Stomach (tissue), 9 donors: Measurements from ENCODE around the gene TRIO. TPM values are rescaled to one million over a fixed set of nuclear protein-coding genes. Genes with fewer than 3 reads are reported as not detected.

ENCODE experiments used
- DNase-seq, 2 donors: peaks; one replicate each; pipeline versions ENCODE4 v3.0.0 to v3.0.0-alpha.2; 2013 to 2019
- H3K27ac ChIP-seq, 5 donors: fragments of 200-600 bp in 4 of 5; sonication (generic) in 4 of 5; one replicate each; pipeline ENCODE4 v1.5.1; 2013 to 2019; ENCODE audit warnings: mild to moderate bottlenecking in 1 of 5, moderate library complexity in 1 of 5
- H3K27me3 ChIP-seq, 3 donors: fragments of 200-600 bp; sonication (generic); one replicate each; pipeline ENCODE4 v1.5.1; 2017 to 2019; ENCODE audit warnings: mixed run types in 1 of 3
- H3K36me3 ChIP-seq, 4 donors: fragments of 200-600 bp; sonication (generic); 1 replicate in 3 of 4; 2 replicates in 1 of 4; pipeline ENCODE4 v1.5.1; 2016 to 2019
- H3K4me1 ChIP-seq, 4 donors: fragments of 200-600 bp; sonication (generic); one replicate each; pipeline ENCODE4 v1.5.1; 2016 to 2019
- H3K4me3 ChIP-seq, 4 donors: fragments of 200-600 bp; sonication (generic) in 3 of 4; one replicate each; pipeline ENCODE4 v1.5.1; 2016 to 2019; ENCODE audit warnings: mild to moderate bottlenecking in 1 of 4
- H3K9me3 ChIP-seq, 4 donors: fragments of 200-600 bp; sonication (generic); one replicate each; pipeline ENCODE4 v1.5.1; 2016 to 2019
- EP300 ChIP-seq: sonication (generic); formaldehyde crosslinking; IDR thresholded peaks from one replicate; pipeline ENCODE4 v1.6.1; 2017; ENCODE audit warnings: antibody characterized with exemption
- POLR2A ChIP-seq, 4 donors: fragments of 450-650 bp; IDR thresholded peaks; one replicate each; pipeline ENCODE4 v1.6.1; 2016; ENCODE audit warnings: antibody characterized with exemption in 4 of 4, control low read depth in 2 of 4, mild to moderate bottlenecking in 1 of 4, moderate library complexity in 1 of 4
- POLR2AphosphoS5 ChIP-seq, 3 donors: sonication (generic); formaldehyde crosslinking; IDR thresholded peaks; one replicate each; pipeline ENCODE4 v1.6.1; 2016; ENCODE audit warnings: antibody characterized with exemption in 3 of 3
- WGBS, 5 donors: extraction: QIAGEN DNeasy Blood & Tissue Kit in 3 of 5; methylation state at CpG; one replicate each; pipeline versions ENCODE4 v1.1.5 to v1.1.7; 2013 to 2018; 5-methylcytosine and 5-hydroxymethylcytosine counted together
- intact Hi-C: fragments of 100-400 bp; cut with DNase I; formaldehyde crosslinking; loops from one replicate; pipeline ENCODE4 v1.15.1; 2023; ENCODE audit warnings: low total_unique reads
- polyA plus RNA-seq, 3 donors: library from polyadenylated mRNA; stranded (reverse); fragments of 200-250 nt; gene quantifications; one replicate each; pipeline ENCODE4 v1.2.3, GENCODE V29; 2013
- total RNA-seq, 5 donors: library from RNA; depleted of rRNA; stranded (reverse); fragments of >200 nt; gene quantifications; one replicate each; pipeline versions ENCODE4 v1.1.0 to v1.2.3, GENCODE V29; 2014 to 2016
- TF ChIP-seq, protein P1 (sequence below), 7 experiments: fragments of 450-650 bp in 4 of 7; fragments of 200-600 bp in 3 of 7; sonication (generic) in 3 of 7; IDR thresholded peaks; one replicate each; pipeline ENCODE4 v1.5.1; 2016 to 2019; ENCODE audit warnings: antibody characterized with exemption in 7 of 7, control low read depth in 2 of 7, mild to moderate bottlenecking in 1 of 7
- donor health status: healthy with polysubstance abuse.
- donor health status: Bipolar disorder and iron deficiency.
- donor health status: healthy.

Gene TRIO
- total and polyA plus RNA-seq, 8 donors: 9.9 to 558 (median 127) TPM

DNA sequence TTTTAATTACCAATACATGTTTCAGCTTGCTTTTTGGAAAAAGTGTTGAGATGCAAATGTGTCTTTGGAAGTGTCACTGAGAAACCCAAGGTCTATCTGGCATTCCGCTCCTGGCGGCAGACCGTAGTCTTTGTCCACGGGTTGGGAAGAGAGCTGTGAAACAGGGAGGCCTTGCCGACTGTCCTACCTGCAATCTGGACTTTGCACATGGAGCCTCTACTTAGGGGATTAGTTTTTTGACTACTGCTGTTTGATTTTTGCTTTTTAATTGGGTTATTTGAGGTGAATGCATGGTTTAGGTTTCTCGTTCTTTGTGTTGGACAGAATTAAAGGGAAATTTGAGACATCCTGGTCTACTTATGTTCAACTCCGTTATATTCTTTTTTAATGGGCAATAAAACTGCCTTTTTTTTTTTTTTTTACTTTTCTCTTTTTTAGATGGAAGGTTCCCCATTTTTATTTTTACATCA is 25.7 kb downstream of the TRIO start:
- H3K27ac ChIP-seq: no peak overlapping the region
- 74 to 89% (median 87%) methylated on average over 7 of the region's 7 CpGs for WGBS, 5 donors
- intact Hi-C loops: no loop called here

DNA sequence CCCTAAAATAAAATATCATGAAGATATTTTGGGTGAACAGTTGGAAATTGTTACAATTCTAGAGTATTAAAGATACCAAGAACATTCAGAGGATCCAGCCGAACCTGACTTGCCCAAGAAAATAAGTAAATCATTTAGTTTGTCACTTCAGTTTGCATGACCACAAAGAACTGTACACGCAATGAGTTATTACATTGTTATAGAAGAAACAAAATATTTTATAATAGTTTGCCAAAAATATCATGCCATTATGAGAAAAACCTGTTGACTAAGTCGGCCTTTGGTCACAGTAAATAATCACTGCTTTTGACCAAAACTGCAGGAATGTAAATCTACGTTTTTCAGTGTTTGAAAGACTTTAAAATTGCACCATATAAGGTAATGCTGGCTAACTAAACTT is 27.9 kb downstream of the TRIO start:
- Histone ChIP-seq H3K27me3 (no peaks in the 10 kb centered on the region), H3K9me3 (no peaks in the 10 kb centered on the region), H3K4me3 (no peak overlapping the region), H3K4me1 (peaks cover 22 to 95% (median 55%) of the 10 kb centered on the region in 4 donors), H3K27ac (no peak overlapping the region), H3K36me3 (no peaks in the 10 kb centered on the region)
- intact Hi-C loops: no loop called here
- TF ChIP-seq POLR2AphosphoS5 (IDR thresholded peaks at IDR 0.05) (no peak), EP300 (no peak), POLR2A (IDR thresholded peaks at IDR 0.05) (no peak)
- TF ChIP-seq, protein P1, sequence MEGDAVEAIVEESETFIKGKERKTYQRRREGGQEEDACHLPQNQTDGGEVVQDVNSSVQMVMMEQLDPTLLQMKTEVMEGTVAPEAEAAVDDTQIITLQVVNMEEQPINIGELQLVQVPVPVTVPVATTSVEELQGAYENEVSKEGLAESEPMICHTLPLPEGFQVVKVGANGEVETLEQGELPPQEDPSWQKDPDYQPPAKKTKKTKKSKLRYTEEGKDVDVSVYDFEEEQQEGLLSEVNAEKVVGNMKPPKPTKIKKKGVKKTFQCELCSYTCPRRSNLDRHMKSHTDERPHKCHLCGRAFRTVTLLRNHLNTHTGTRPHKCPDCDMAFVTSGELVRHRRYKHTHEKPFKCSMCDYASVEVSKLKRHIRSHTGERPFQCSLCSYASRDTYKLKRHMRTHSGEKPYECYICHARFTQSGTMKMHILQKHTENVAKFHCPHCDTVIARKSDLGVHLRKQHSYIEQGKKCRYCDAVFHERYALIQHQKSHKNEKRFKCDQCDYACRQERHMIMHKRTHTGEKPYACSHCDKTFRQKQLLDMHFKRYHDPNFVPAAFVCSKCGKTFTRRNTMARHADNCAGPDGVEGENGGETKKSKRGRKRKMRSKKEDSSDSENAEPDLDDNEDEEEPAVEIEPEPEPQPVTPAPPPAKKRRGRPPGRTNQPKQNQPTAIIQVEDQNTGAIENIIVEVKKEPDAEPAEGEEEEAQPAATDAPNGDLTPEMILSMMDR (IDR thresholded peaks at IDR 0.05): no peak
- no peak for DNase-seq
- WGBS, 5 donors: 71 to 82% (median 76%) methylated on average over 4 of the region's 4 CpGs

More for the DNA sequence above, 25.7 kb downstream of the TRIO start:
- Histone ChIP-seq H3K4me1 (peaks cover 26 to 91% (median 50%) of the 10 kb centered on the region in 4 donors), H3K9me3 (peaks cover 0 to 4% (median 0%) of the 10 kb centered on the region in 4 donors), H3K4me3 (no peak overlapping the region), H3K27me3 (no peaks in the 10 kb centered on the region), H3K36me3 (no peaks in the 10 kb centered on the region)
- DNase-seq: no peak
- TF ChIP-seq, protein P1 (IDR thresholded peaks at IDR 0.05): no peak
- TF ChIP-seq POLR2A (IDR thresholded peaks at IDR 0.05) (no peak), POLR2AphosphoS5 (IDR thresholded peaks at IDR 0.05) (no peak), EP300 (no peak)

DNA sequence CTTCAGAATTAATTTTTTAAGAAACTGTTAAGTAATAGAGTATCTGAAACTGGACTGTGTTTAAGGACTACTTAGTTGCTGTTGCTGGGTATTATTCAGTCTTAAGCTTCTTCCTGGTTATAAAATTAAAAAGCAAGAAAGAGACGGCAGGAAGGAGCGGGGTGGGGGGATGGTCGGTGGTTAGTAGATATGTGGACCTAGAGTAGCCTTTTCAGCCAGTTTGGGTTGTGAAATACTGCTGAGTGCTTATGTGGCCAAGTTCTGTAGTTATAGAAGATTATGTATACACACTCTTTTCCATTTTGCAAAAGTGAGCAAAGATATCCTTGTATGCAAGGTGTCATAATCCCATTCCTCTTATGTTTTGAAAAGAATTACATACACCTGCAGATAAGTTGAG is 28.5 kb downstream of the TRIO start:
- Histone ChIP-seq H3K9me3 (no peaks in the 10 kb centered on the region), H3K27ac (no peak overlapping the region), H3K36me3 (no peaks in the 10 kb centered on the region), H3K4me3 (no peak overlapping the region), H3K27me3 (no peaks in the 10 kb centered on the region), H3K4me1 (peaks cover 22 to 89% (median 53%) of the 10 kb centered on the region in 4 donors)
- intact Hi-C loops: no loop called here
- WGBS, 5 donors: 49 to 56% (median 50%) methylated on average over 3 of the region's 3 CpGs
- no peak for DNase-seq
- TF ChIP-seq, protein P1 (IDR thresholded peaks at IDR 0.05): no peak
- TF ChIP-seq POLR2A (IDR thresholded peaks at IDR 0.05) (no peak), EP300 (no peak), POLR2AphosphoS5 (IDR thresholded peaks at IDR 0.05) (no peak)

DNA sequence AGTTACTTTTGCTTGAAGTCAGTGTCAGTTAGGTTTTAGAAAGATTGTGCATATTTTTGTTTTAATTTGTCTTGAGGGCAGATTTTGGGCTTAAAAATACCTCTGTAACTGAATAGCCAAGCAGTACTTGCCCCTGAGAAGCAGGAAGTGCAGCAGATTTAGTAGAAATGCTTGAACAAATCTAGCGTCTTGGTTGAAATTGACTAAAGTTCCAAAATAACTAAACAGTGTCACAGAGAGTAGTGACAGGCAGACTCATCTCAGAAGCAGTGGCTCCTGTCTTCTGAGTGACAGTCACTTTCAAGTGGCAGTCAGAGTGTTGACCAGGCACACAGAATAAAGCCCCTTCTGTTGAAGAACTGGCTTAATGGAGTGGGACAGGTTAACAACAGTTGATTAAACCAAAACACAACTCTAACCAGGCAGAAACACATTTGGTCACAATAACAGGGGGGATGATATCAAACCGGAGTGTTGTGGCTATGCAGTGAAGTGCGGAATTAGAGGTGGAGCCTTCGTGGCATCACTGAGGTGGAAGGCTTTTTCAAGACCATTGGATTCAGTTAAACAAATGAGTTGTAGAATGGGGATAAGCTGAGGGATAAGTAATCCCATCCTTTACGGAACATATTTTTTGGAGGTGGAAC is 29.1 kb downstream of the TRIO start:
- Histone ChIP-seq H3K36me3 (no peaks in the 10 kb centered on the region), H3K27me3 (no peaks in the 10 kb centered on the region), H3K9me3 (no peaks in the 10 kb centered on the region), H3K4me1 (peaks cover 25 to 84% (median 50%) of the 10 kb centered on the region in 4 donors), H3K4me3 (no peak overlapping the region), H3K27ac (no peak overlapping the region)
- TF ChIP-seq POLR2A (IDR thresholded peaks at IDR 0.05) (no peak), EP300 (no peak), POLR2AphosphoS5 (IDR thresholded peaks at IDR 0.05) (no peak)
- WGBS, 5 donors: 78 to 84% (median 82%) methylated on average over 5 of the region's 5 CpGs
- no peak for DNase-seq
- intact Hi-C loops: no loop called here
